ENCODE data around the gene PSAP.

DNA sequence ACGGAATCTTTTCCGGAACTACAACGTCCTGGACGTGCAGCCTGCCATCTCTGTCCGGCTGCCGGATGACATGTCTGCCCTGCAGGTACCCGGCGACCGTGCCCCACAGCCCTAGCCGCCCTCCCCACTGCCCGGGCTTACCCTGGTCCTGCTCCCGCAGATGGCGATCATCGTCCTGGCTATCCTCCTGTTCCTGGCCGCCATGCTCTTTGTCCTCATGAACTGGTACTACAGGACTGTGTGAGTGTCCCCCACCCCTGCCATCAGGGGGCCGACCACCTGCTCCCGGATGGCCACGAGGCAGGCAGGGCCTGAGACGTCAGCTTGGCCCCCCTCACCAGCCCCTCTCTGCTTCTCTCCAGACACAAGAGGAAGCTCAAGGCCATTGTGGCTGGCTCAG is 39.7 kb downstream of the PSAP start:
- TF ChIP-seq FOXK2 (IDR thresholded peaks at IDR 0.05) (no peak), BHLHE40 (IDR thresholded peaks at IDR 0.05; ENCODE audit: borderline replicate concordance) (no peak), SP1 (IDR thresholded peaks at IDR 0.05) (no peak), LEF1 (IDR thresholded peaks at IDR 0.05; ENCODE audit: borderline replicate concordance) (no peak), FOXM1 (IDR thresholded peaks at IDR 0.05; ENCODE audit: borderline replicate concordance) (no peak), ELF4 (IDR thresholded peaks at IDR 0.05) (no peak), CTBP1 (IDR thresholded peaks at IDR 0.05; ENCODE audit: borderline replicate concordance) (no peak), ARNT (IDR thresholded peaks at IDR 0.05) (no peak), L3MBTL2 (conservative IDR thresholded peaks at IDR 0.05) (no peak), SUZ12 (IDR thresholded peaks at IDR 0.05) (no peak), HDGF (IDR thresholded peaks at IDR 0.05; ENCODE audit: borderline replicate concordance) (no peak), FOXA1 (IDR thresholded peaks at IDR 0.05) (no peak)
- TF ChIP-seq, protein P1, sequence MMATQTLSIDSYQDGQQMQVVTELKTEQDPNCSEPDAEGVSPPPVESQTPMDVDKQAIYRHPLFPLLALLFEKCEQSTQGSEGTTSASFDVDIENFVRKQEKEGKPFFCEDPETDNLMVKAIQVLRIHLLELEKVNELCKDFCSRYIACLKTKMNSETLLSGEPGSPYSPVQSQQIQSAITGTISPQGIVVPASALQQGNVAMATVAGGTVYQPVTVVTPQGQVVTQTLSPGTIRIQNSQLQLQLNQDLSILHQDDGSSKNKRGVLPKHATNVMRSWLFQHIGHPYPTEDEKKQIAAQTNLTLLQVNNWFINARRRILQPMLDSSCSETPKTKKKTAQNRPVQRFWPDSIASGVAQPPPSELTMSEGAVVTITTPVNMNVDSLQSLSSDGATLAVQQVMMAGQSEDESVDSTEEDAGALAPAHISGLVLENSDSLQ (IDR thresholded peaks at IDR 0.05): no peak
